Measurements from ENCODE around the gene LRRC14B. TPM values are rescaled to one million over a fixed set of nuclear protein-coding genes. Genes with fewer than 3 reads are reported as not detected.
"Not testable (repeated sequence)": the region's sequence is repeated elsewhere in the genome, so short reads cannot be mapped to it uniquely, and the experiment has no call there.

The LRRC14B gene
- total RNA-seq, 4 donors from 2014 or later, result 11.6 to 39.0 (median 27.2) TPM

- Histone ChIP-seq H3K4me1 (no peaks in the 10 kb centered on the region), H3K27ac (no peak overlapping the region), H3K36me3 (peaks cover 0 to 94% of the 10 kb centered on the region in 2 donors), H3K4me3 (no peak overlapping the region), H3K27me3 (no peaks in the 10 kb centered on the region), H3K9me3 (no peaks in the 10 kb centered on the region)
- intact Hi-C loops (cut with DNase I; ENCODE audit: low total_unique reads), result no loop called here
- ATAC-seq (no peak), DNase-seq (no peak)
- no peak for TF ChIP-seq CTCF (IDR thresholded peaks at IDR 0.05 in 4 of 5, conservative IDR thresholded peaks at IDR 0.05 in 1 of 5)
- no peak for TF ChIP-seq POLR2A (IDR thresholded peaks at IDR 0.05)
- in situ Hi-C loops (cut with MboI; ENCODE audit: low sequenced_read_pairs in 4 of 4), result no loop called here
Observed at GRCh38 chr5:231661-232060, 40.4 kb downstream of the LRRC14B start.

- intact Hi-C loops (cut with DNase I; ENCODE audit: low total_unique reads); H3K9me3 ChIP-seq; H3K4me3 ChIP-seq; in situ Hi-C loops (cut with MboI; ENCODE audit: low sequenced_read_pairs in 4 of 4); H3K27me3 ChIP-seq; DNase-seq; H3K27ac ChIP-seq; ATAC-seq; H3K4me1 ChIP-seq: not testable (repeated sequence)
- peaks cover 3 to 89% of the 10 kb centered on the region in 2 donors for H3K36me3 ChIP-seq
Observed at GRCh38 chr5:233426-233825, 42.1 kb downstream of the LRRC14B start.

GRCh38 chr5:234450-234849, 43.2 kb downstream of the LRRC14B start:
- H3K9me3 ChIP-seq, result no peaks in the 10 kb centered on the region
- in situ Hi-C loops (cut with MboI; ENCODE audit: low sequenced_read_pairs in 4 of 4), result no loop called here
- TF ChIP-seq CTCF (IDR thresholded peaks at IDR 0.05 in 4 of 5, conservative IDR thresholded peaks at IDR 0.05 in 1 of 5), result no peak
- TF ChIP-seq POLR2A (IDR thresholded peaks at IDR 0.05), result no peak

GRCh38 chr5:235527-235926, 44.2 kb downstream of the LRRC14B start:
- DNase-seq; ATAC-seq; intact Hi-C loops (cut with DNase I; ENCODE audit: low total_unique reads): not testable (repeated sequence)

More at GRCh38 chr5:234450-234849, 43.2 kb downstream of the LRRC14B start:
- DNase-seq, result no peak
- ATAC-seq, result no peak
- H3K4me1 ChIP-seq, result no peaks in the 10 kb centered on the region
- intact Hi-C loops (cut with DNase I; ENCODE audit: low total_unique reads), result no loop called here
- H3K27me3 ChIP-seq, result no peaks in the 10 kb centered on the region
- no peak overlapping the region for H3K27ac ChIP-seq
- H3K4me3 ChIP-seq, result no peak overlapping the region
- H3K36me3 ChIP-seq, result peaks cover 3 to 85% of the 10 kb centered on the region in 2 donors

GRCh38 chr5:237931-238330, 46.6 kb downstream of the LRRC14B start:
- DNase-seq; in situ Hi-C loops (cut with MboI; ENCODE audit: low sequenced_read_pairs in 4 of 4); H3K27ac ChIP-seq; ATAC-seq; H3K4me3 ChIP-seq; H3K9me3 ChIP-seq; H3K27me3 ChIP-seq; intact Hi-C loops (cut with DNase I; ENCODE audit: low total_unique reads): not testable (repeated sequence)
- peaks cover 3 to 84% of the 10 kb centered on the region in 2 donors for H3K36me3 ChIP-seq
- peaks cover 0 to 10% of the 10 kb centered on the region in 2 donors for H3K4me1 ChIP-seq

More at GRCh38 chr5:235527-235926, 44.2 kb downstream of the LRRC14B start:
- H3K4me1 ChIP-seq; H3K27me3 ChIP-seq; in situ Hi-C loops (cut with MboI; ENCODE audit: low sequenced_read_pairs in 4 of 4); H3K9me3 ChIP-seq; H3K4me3 ChIP-seq; H3K27ac ChIP-seq: not testable (repeated sequence)
- peaks cover 3 to 84% of the 10 kb centered on the region in 2 donors for H3K36me3 ChIP-seq

GRCh38 chr5:240550-240949, 49.3 kb downstream of the LRRC14B start:
- H3K36me3 ChIP-seq, result peaks cover 3 to 79% of the 10 kb centered on the region in 2 donors
- peak in 1 of 2 donors; percentile 40 for ATAC-seq
- H3K4me1 ChIP-seq, result peaks cover 0 to 10% of the 10 kb centered on the region in 2 donors

GRCh38 chr5:241045-241669, 49.9 kb downstream of the LRRC14B start:
- intact Hi-C loops (cut with DNase I; ENCODE audit: low total_unique reads); in situ Hi-C loops (cut with MboI; ENCODE audit: low sequenced_read_pairs in 4 of 4); H3K27me3 ChIP-seq; H3K9me3 ChIP-seq; H3K4me3 ChIP-seq: not testable (repeated sequence)
- peak in 1 of 2 donors; percentile 56 for DNase-seq
- peak; percentile 74 to 95 for ATAC-seq
- Histone ChIP-seq H3K27ac (peak overlapping the region; percentile 28 to 65 (median 38)), H3K36me3 (peaks cover 3 to 81% of the 10 kb centered on the region in 2 donors), H3K4me1 (peaks cover 0 to 10% of the 10 kb centered on the region in 2 donors)

More at GRCh38 chr5:240550-240949, 49.3 kb downstream of the LRRC14B start:
- H3K9me3 ChIP-seq; DNase-seq; intact Hi-C loops (cut with DNase I; ENCODE audit: low total_unique reads); H3K27me3 ChIP-seq; H3K4me3 ChIP-seq; in situ Hi-C loops (cut with MboI; ENCODE audit: low sequenced_read_pairs in 4 of 4): not testable (repeated sequence)
- H3K27ac ChIP-seq, result peak overlapping the region; percentile 28 to 65 (median 38)

GRCh38 chr5:243683-244367, 52.5 kb downstream of the LRRC14B start:
- intact Hi-C loops (cut with DNase I; ENCODE audit: low total_unique reads); ATAC-seq; H3K9me3 ChIP-seq; H3K27me3 ChIP-seq; DNase-seq; H3K4me3 ChIP-seq; H3K27ac ChIP-seq; in situ Hi-C loops (cut with MboI; ENCODE audit: low sequenced_read_pairs in 4 of 4): not testable (repeated sequence)
- peaks cover 0 to 84% of the 10 kb centered on the region in 2 donors for H3K36me3 ChIP-seq
- peaks cover 0 to 10% of the 10 kb centered on the region in 2 donors for H3K4me1 ChIP-seq

- intact Hi-C loops (cut with DNase I; ENCODE audit: low total_unique reads); in situ Hi-C loops (cut with MboI; ENCODE audit: low sequenced_read_pairs in 4 of 4): not testable (repeated sequence)
Observed at GRCh38 chr5:245717-246116, 54.4 kb downstream of the LRRC14B start.

More at GRCh38 chr5:245717-246116, 54.4 kb downstream of the LRRC14B start:
- not testable (repeated sequence) for ATAC-seq, DNase-seq, H3K4me1 ChIP-seq, H3K4me3 ChIP-seq, H3K27me3 ChIP-seq, H3K27ac ChIP-seq, H3K9me3 ChIP-seq
- peaks cover 3 to 88% of the 10 kb centered on the region in 2 donors for H3K36me3 ChIP-seq
